HL-60 (cell line): ENCODE results near the gene BRSK2.

Experiments used
- CTCF ChIP-seq: IDR thresholded peaks from one replicate; pipeline ENCODE4 v1.5.1; 2011; ENCODE audit warnings: low read length, control low read depth, inconsistent platforms; ENCODE audit not compliant: insufficient read depth
- SPI1 ChIP-seq: IDR thresholded peaks from 2 replicates; pipeline ENCODE4 v1.6.1; 2012; ENCODE audit warnings: low read depth, mild to moderate bottlenecking, borderline replicate concordance

GRCh38 chr11:1393038-1393710 lies 3.4 kb downstream of the BRSK2 start:
- no peak for TF ChIP-seq CTCF
- no peak for TF ChIP-seq SPI1
